Adrenal gland (tissue), 12 donors: ENCODE measurements around the gene RNF212. TPM values are rescaled to one million over a fixed set of nuclear protein-coding genes. Genes with fewer than 3 reads are reported as not detected.

Experiments
- DNase-seq, 7 donors: peaks; one replicate each; pipeline ENCODE4 v3.0.0-alpha.2; 2019 to 2020
- H3K27ac ChIP-seq, 5 donors: fragments of 200-600 bp; sonication (generic) in 4 of 5; 1 replicate in 3 of 5; 2 replicates in 2 of 5; pipeline versions ENCODE4 v1.5.1 to v1.8.0; 2016 to 2020; ENCODE audit warnings: mild to moderate bottlenecking in 1 of 5
- H3K27me3 ChIP-seq: fragments of 200-600 bp; 2 replicates; pipeline ENCODE4 v1.8.0; 2021
- H3K36me3 ChIP-seq, 2 donors: fragments of 200-600 bp; replicated peaks in 1 of 2; 1 replicate in 1 of 2; 2 replicates in 1 of 2; pipeline versions ENCODE4 v1.5.1 to v1.8.0; 2018 to 2022
- H3K4me1 ChIP-seq, 2 donors: fragments of 200-600 bp; replicated peaks in 1 of 2; 1 replicate in 1 of 2; 2 replicates in 1 of 2; pipeline versions ENCODE4 v1.5.1 to v1.8.0; 2018 to 2021
- H3K4me3 ChIP-seq, 4 donors: fragments of 200-600 bp; sonication (generic) in 3 of 4; one replicate each; pipeline ENCODE4 v1.5.1; 2016 to 2018
- H3K9me3 ChIP-seq, 3 donors: fragments of 200-600 bp; sonication (generic) in 1 of 3; replicated peaks in 1 of 3; 1 replicate in 2 of 3; 2 replicates in 1 of 3; pipeline versions ENCODE4 v1.5.1 to v1.8.0; 2016 to 2021
- POLR2A ChIP-seq, 2 donors: fragments of 450-650 bp; IDR thresholded peaks; one replicate each; pipeline ENCODE4 v1.6.1; 2017; ENCODE audit warnings: antibody characterized with exemption in 2 of 2, mild to moderate bottlenecking in 2 of 2, moderate library complexity in 1 of 2
- WGBS, 4 donors: extraction: QIAGEN DNeasy Blood & Tissue Kit in 2 of 4; methylation state at CpG; one replicate each; pipeline versions ENCODE4 v1.1.5 to v1.1.7; 2013 to 2017; 5-methylcytosine and 5-hydroxymethylcytosine counted together
- intact Hi-C, 2 donors: fragments of 100-400 bp; cut with DNase I; formaldehyde crosslinking; loops; one replicate each; pipeline versions ENCODE4 v1.14.1 to v1.15.0; 2022 to 2023
- polyA plus RNA-seq, 3 donors: library from polyadenylated mRNA; stranded (reverse); fragments of 200-250 nt in 2 of 3; fragments of 350-450 nt in 1 of 3; fragmentation: Illumina TruSeq in 1 of 3; extraction: RNeasy Lipid Tissue Mini Kit (QIAGEN cat#74804) in 1 of 3; gene quantifications; one replicate each; pipeline ENCODE4 v1.2.3, GENCODE V29; 2013 to 2014
- total RNA-seq, 9 donors: library from RNA; depleted of rRNA in 4 of 9; stranded (reverse); fragments of >200 nt in 4 of 9; fragments of 120-200 nt in 1 of 9; fragmentation: NEBNext Ultra II Directional in 1 of 9; extraction: Animal tissue kit (Norgen Biotek cat#: 25700) in 1 of 9; gene quantifications; one replicate each; pipeline versions ENCODE4 v1.1.0 to v1.2.4, GENCODE V29; 2013 to 2023
- TF ChIP-seq, protein P1 (sequence below), 6 experiments: fragments of 450-650 bp in 4 of 6; fragments of 200-600 bp in 2 of 6; sonication (generic) in 1 of 6; IDR thresholded peaks; 1 replicate in 5 of 6; 2 replicates in 1 of 6; pipeline versions ENCODE4 v1.5.1 to v1.8.0; 2016 to 2021; ENCODE audit warnings: antibody characterized with exemption in 6 of 6, mild to moderate bottlenecking in 2 of 6, moderate library complexity in 1 of 6
- donor health status: healthy with polysubstance abuse.
- donor health status: Bipolar disorder and iron deficiency.
- donor health status: DM: yes; HTN: yes; CAD: no.
- donor health status: DM: no; HTN: no; CAD: no.
- donor health status: DM: no; HTN: no; CAD: no.
- donor health status: DM: yes; HTN: yes; CAD: no.

The RNF212 gene
- total and polyA plus RNA-seq, 12 donors: 1.3 to 9.5 (median 2.4) TPM; not detected in 1

- H3K4me1 ChIP-seq: no peaks in the 10 kb centered on the region
- no peak overlapping the region for H3K4me3 ChIP-seq
- TF ChIP-seq, protein P1, sequence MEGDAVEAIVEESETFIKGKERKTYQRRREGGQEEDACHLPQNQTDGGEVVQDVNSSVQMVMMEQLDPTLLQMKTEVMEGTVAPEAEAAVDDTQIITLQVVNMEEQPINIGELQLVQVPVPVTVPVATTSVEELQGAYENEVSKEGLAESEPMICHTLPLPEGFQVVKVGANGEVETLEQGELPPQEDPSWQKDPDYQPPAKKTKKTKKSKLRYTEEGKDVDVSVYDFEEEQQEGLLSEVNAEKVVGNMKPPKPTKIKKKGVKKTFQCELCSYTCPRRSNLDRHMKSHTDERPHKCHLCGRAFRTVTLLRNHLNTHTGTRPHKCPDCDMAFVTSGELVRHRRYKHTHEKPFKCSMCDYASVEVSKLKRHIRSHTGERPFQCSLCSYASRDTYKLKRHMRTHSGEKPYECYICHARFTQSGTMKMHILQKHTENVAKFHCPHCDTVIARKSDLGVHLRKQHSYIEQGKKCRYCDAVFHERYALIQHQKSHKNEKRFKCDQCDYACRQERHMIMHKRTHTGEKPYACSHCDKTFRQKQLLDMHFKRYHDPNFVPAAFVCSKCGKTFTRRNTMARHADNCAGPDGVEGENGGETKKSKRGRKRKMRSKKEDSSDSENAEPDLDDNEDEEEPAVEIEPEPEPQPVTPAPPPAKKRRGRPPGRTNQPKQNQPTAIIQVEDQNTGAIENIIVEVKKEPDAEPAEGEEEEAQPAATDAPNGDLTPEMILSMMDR (IDR thresholded peaks at IDR 0.05): no peak
- no peak for TF ChIP-seq POLR2A (IDR thresholded peaks at IDR 0.05)
- H3K9me3 ChIP-seq: no peaks in the 10 kb centered on the region
- no peaks in the 10 kb centered on the region for H3K36me3 ChIP-seq
- WGBS, 4 donors: 86 to 89% (median 89%) methylated on average over 4 to 6 of the region's 6 CpGs; no CpG with 5 or more reads in 1 of the 4 donors
- intact Hi-C loops: no loop called here
- H3K27ac ChIP-seq: no peak overlapping the region
- no peaks in the 10 kb centered on the region for H3K27me3 ChIP-seq
- no peak for DNase-seq
These were observed 38.2 kb upstream of the RNF212 start for GRCh38 chr4:1151541-1151940.

- TF ChIP-seq POLR2A (IDR thresholded peaks at IDR 0.05): no peak
- TF ChIP-seq, protein P1 (IDR thresholded peaks at IDR 0.05): no peak
- no peak for DNase-seq
- no peaks in the 10 kb centered on the region for H3K36me3 ChIP-seq
- H3K4me1 ChIP-seq: no peaks in the 10 kb centered on the region
- no peaks in the 10 kb centered on the region for H3K27me3 ChIP-seq
- 53 to 100% (median 83%) methylated on average over 2 to 3 of the region's 3 CpGs for WGBS, 4 donors
- no peak overlapping the region for H3K4me3 ChIP-seq
- no peak overlapping the region for H3K27ac ChIP-seq
- no peaks in the 10 kb centered on the region for H3K9me3 ChIP-seq
- intact Hi-C loops: no loop called here
These were observed 37.5 kb upstream of the RNF212 start for GRCh38 chr4:1150875-1151274.

GRCh38 chr4:1139860-1140259 is 26.5 kb upstream of the RNF212 start:
- Histone ChIP-seq H3K9me3 (no peaks in the 10 kb centered on the region), H3K27ac (no peak overlapping the region), H3K36me3 (no peaks in the 10 kb centered on the region), H3K4me3 (no peak overlapping the region), H3K4me1 (peaks cover 0 to 4% of the 10 kb centered on the region in 2 donors), H3K27me3 (no peaks in the 10 kb centered on the region)
- no peak for TF ChIP-seq POLR2A (IDR thresholded peaks at IDR 0.05)
- TF ChIP-seq, protein P1 (IDR thresholded peaks at IDR 0.05): no peak
- WGBS, 4 donors: 77 to 85% (median 79%) methylated on average over 1 of the region's 1 CpG
- no peak for DNase-seq
- intact Hi-C loops: loop anchor here (10.0 kb wide), 1 partner anchor 215 kb away; no protein-coding TSS in a partner anchor

DNA sequence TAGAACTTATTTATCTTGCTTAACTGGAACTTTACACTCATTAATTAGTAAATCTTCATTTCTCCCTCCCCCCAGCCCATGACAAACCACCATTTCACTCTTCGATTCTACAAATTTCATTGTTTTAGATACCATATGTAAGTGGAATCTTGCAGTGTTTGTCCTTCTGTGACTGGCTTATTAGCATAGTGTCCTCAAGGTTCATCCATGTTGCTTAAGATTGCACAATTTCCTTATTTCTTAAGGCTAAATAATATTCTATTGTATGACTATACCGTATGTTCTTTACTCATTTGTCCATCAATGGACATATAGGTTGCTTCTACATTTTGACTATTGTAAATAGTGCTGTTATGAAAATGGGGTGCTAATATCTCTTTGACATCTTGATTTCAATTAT is 24.5 kb upstream of the RNF212 start:
- no peaks in the 10 kb centered on the region for H3K36me3 ChIP-seq
- intact Hi-C loops: loop anchor here (10.0 kb wide), 1 partner anchor 217 kb away; no protein-coding TSS in a partner anchor
- DNase-seq: no peak
- WGBS, 4 donors: 64 to 80% (median 74%) methylated on average over 2 of the region's 2 CpGs
- H3K27ac ChIP-seq: no peak overlapping the region
- no peaks in the 10 kb centered on the region for H3K27me3 ChIP-seq
- H3K4me3 ChIP-seq: peak overlapping the region in 1 of 4 donors; percentile 37
- peaks cover 0 to 4% of the 10 kb centered on the region in 2 donors for H3K4me1 ChIP-seq
- TF ChIP-seq, protein P1 (IDR thresholded peaks at IDR 0.05): no peak
- no peak for TF ChIP-seq POLR2A (IDR thresholded peaks at IDR 0.05)
- no peaks in the 10 kb centered on the region for H3K9me3 ChIP-seq
